Upper lobe of right lung (tissue), 1 donor: ENCODE data around the gene GRPEL1. TPM values are rescaled to one million over a fixed set of nuclear protein-coding genes. Genes with fewer than 3 reads are reported as not detected.
A peak's percentile ranks its signal among the peaks of the same experiment; 100 is the strongest.

Experiments
- ATAC-seq: fragments of 200-7000 bp; cut with Tn5 transposase; one replicate; pipeline ENCODE4 v1.9.1; 2020; ENCODE audit warnings: mild to moderate bottlenecking, moderate library complexity
- DNase-seq: peaks from one replicate; pipeline ENCODE4 v3.0.0-alpha.2; 2020
- H3K27ac ChIP-seq: fragments of 200-600 bp; one replicate; pipeline ENCODE4 v1.8.0; 2022
- H3K27me3 ChIP-seq: fragments of 200-600 bp; one replicate; pipeline ENCODE4 v1.8.0; 2022; ENCODE audit warnings: mild to moderate bottlenecking
- H3K36me3 ChIP-seq: fragments of 200-600 bp; one replicate; pipeline ENCODE4 v1.8.0; 2022
- H3K4me1 ChIP-seq: fragments of 200-600 bp; one replicate; pipeline ENCODE4 v1.8.0; 2022
- H3K4me3 ChIP-seq: fragments of 200-600 bp; one replicate; pipeline ENCODE4 v1.8.0; 2022; ENCODE audit warnings: mild to moderate bottlenecking
- H3K9me3 ChIP-seq: fragments of 200-600 bp; one replicate; pipeline ENCODE4 v1.8.0; 2022
- CTCF ChIP-seq: fragments of 200-600 bp; IDR thresholded peaks from one replicate; pipeline ENCODE4 v1.8.0; 2022; ENCODE audit warnings: antibody characterized with exemption
- intact Hi-C: fragments of 100-400 bp; cut with DNase I; formaldehyde crosslinking; loops from one replicate; pipeline ENCODE4 v1.11.0; 2022
- total RNA-seq: library from RNA; stranded (reverse); fragmentation: NEBNext Ultra II Directional; extraction: Animal tissue kit (Norgen Biotek cat#: 25700); gene quantifications from one replicate; pipeline ENCODE4 v1.2.1, GENCODE V29; 2021
- donor health status: DM: no; HTN: yes; CAD: no; lungs with severe emphysema.

GRPEL1 gene
- total RNA-seq, 1 donor from 2014 or later, result 27.8 TPM

GRCh38 chr4:7055111-7055989 is 12.5 kb downstream of the GRPEL1 start:
- no peak for TF ChIP-seq CTCF
- H3K27me3 ChIP-seq, result no peaks in the 10 kb centered on the region
- H3K36me3 ChIP-seq, result peaks cover 58% of the 10 kb centered on the region
- no peaks in the 10 kb centered on the region for H3K9me3 ChIP-seq
- no peak for DNase-seq
- H3K4me1 ChIP-seq, result peaks cover 21% of the 10 kb centered on the region
- no peak for ATAC-seq
- intact Hi-C loops, result no loop called here
- H3K4me3 ChIP-seq, result no peak overlapping the region
- H3K27ac ChIP-seq, result no peak overlapping the region

GRCh38 chr4:7054106-7054880 is 13.6 kb downstream of the GRPEL1 start:
- peaks cover 21% of the 10 kb centered on the region for H3K4me1 ChIP-seq
- H3K9me3 ChIP-seq, result no peaks in the 10 kb centered on the region
- H3K4me3 ChIP-seq, result no peak overlapping the region
- peaks cover 48% of the 10 kb centered on the region for H3K36me3 ChIP-seq
- no peak for ATAC-seq
- H3K27ac ChIP-seq, result no peak overlapping the region
- H3K27me3 ChIP-seq, result no peaks in the 10 kb centered on the region
- intact Hi-C loops, result no loop called here
- no peak for DNase-seq
- TF ChIP-seq CTCF, result no peak

- peak overlapping the region; percentile 65 for H3K27ac ChIP-seq
- ATAC-seq, result peak; percentile 95
Observed at GRCh38 chr4:7052923-7053715, 14.7 kb downstream of the GRPEL1 start.

DNA sequence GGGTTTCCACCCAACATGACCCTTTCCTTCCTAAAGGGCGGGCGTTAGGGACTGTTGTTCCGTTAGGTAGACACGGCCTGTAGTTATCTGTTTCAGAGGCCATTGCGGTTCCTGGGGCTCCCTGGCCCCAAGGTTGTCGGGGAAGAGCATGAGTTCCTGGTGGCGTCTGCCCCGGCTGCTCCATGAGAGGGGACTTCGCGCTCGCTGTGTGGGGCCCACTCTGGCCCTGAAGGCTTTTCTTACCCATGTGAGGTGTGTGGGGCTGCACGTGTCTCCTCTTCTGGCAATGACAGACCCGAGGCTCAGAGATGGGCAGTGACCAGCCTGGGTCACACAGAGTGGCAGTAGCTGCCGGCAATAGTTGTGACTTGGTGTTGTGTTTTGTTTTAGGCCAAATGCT is 15.6 kb downstream of the GRPEL1 start:
- no peak for TF ChIP-seq CTCF
- Histone ChIP-seq H3K36me3 (peaks cover 35% of the 10 kb centered on the region), H3K4me1 (peaks cover 21% of the 10 kb centered on the region), H3K9me3 (no peaks in the 10 kb centered on the region), H3K27me3 (no peaks in the 10 kb centered on the region), H3K27ac (no peak overlapping the region), H3K4me3 (no peak overlapping the region)
- intact Hi-C loops, result no loop called here
- ATAC-seq (no peak), DNase-seq (no peak)

More at GRCh38 chr4:7052923-7053715, 14.7 kb downstream of the GRPEL1 start:
- Histone ChIP-seq H3K36me3 (peaks cover 36% of the 10 kb centered on the region), H3K27me3 (no peaks in the 10 kb centered on the region), H3K4me3 (no peak overlapping the region), H3K4me1 (peaks cover 21% of the 10 kb centered on the region), H3K9me3 (no peaks in the 10 kb centered on the region)
- no peak for TF ChIP-seq CTCF
- DNase-seq, result peak; percentile 92
- intact Hi-C loops, result no loop called here

GRCh38 chr4:7051905-7052304 is 16.0 kb downstream of the GRPEL1 start:
- Histone ChIP-seq H3K27me3 (no peaks in the 10 kb centered on the region), H3K9me3 (no peaks in the 10 kb centered on the region), H3K27ac (no peak overlapping the region), H3K36me3 (peaks cover 32% of the 10 kb centered on the region), H3K4me3 (no peak overlapping the region), H3K4me1 (peaks cover 21% of the 10 kb centered on the region)
- ATAC-seq (no peak), DNase-seq (no peak)
- no peak for TF ChIP-seq CTCF
- intact Hi-C loops, result no loop called here
